Hepatocyte (in vitro differentiated cells): ENCODE results near the gene LRRC23.

Experiments
- CTCF ChIP-seq: fragments of 200-600 bp; sonication (generic); IDR thresholded peaks from 2 replicates; pipeline ENCODE4 v1.5.1; 2016; ENCODE audit warnings: antibody characterized with exemption, mild to moderate bottlenecking; ENCODE audit not compliant: poor library complexity
- EZH2 ChIP-seq: fragments of 200-600 bp; sonication (generic); IDR thresholded peaks from 2 replicates; pipeline ENCODE4 v1.6.1; 2016; ENCODE audit warnings: antibody characterized with exemption, mild to moderate bottlenecking, borderline replicate concordance
- EZH2phosphoT487 ChIP-seq: fragments of 200-600 bp; sonication (generic); IDR thresholded peaks from one replicate; pipeline ENCODE4 v1.6.1; 2018; ENCODE audit warnings: antibody characterized with exemption, mild to moderate bottlenecking, low read depth, moderate library complexity; ENCODE audit not compliant: unreplicated experiment, severe bottlenecking

- TF ChIP-seq CTCF: no peak
- no peak for TF ChIP-seq EZH2
- no peak for TF ChIP-seq EZH2phosphoT487
These were observed 37.2 kb downstream of the LRRC23 start for GRCh38 chr12:6941782-6942181.
